MM.1S (cell line): Measurements from ENCODE around the gene BLOC1S4.

Experiments
- CTCF ChIP-seq: fragments of 300-600 bp; sonication (generic); IDR thresholded peaks from 2 replicates; pipeline ENCODE4 v1.5.1; 2016; ENCODE audit warnings: antibody characterized with exemption, low read length, mixed read lengths
- EZH2phosphoT487 ChIP-seq: fragments of 300-600 bp; sonication (generic); IDR thresholded peaks from 2 replicates; pipeline ENCODE4 v1.6.1; 2018; ENCODE audit warnings: antibody characterized with exemption, low read length

- TF ChIP-seq CTCF, result no peak
- TF ChIP-seq EZH2phosphoT487, result no peak
Measured at GRCh38 chr4:6728320-6729029, 12.5 kb downstream of the BLOC1S4 start.
